HG02840 (cell line): ENCODE results near the gene OR5L2.
"Not testable (repeated sequence)": the region's sequence is repeated elsewhere in the genome, so short reads cannot be mapped to it uniquely, and the experiment has no call there.

Source experiments
- ATAC-seq: cut with Tn5 transposase; IDR thresholded peaks from one replicate; pipeline ENCODE4 v1.9.1; 2021; ENCODE audit warnings: mild to moderate bottlenecking, moderate library complexity, moderate number of reproducible peaks; ENCODE audit not compliant: unreplicated experiment, low FRiP score

OR5L2 gene

GRCh38 chr11:55826919-55827318, at the start of gene OR5L2:
Gene OR5L2 (plus strand): TSS chr11:55827219. CDS start chr11:55827219, 0 bp downstream.
- ATAC-seq: no peak

- ATAC-seq: no peak
Observed at GRCh38 chr11:55791606-55792005, 35.4 kb upstream of the OR5L2 start.

DNA sequence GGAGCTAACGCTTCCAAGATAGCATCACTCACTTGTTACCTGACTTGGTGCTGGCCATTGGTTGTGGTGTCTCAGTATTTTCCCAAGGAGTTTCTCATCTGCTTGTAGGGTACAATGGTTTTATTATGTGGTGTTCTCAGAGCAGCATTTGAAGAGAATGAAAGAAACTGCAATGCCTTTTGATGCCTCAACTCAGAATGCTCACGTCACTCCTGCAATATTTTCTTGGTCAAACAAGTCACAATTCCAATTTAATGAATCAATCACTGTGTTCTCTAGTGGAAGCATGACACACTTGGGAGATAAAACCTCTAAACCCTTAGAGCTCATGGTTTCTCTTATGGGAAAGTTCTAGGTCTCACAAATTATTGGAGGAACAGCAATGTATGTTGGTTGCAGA, 33.7 kb upstream of the OR5L2 start:
- ATAC-seq: no peak

GRCh38 chr11:55795256-55795655, 31.8 kb upstream of the OR5L2 start, which contains the start of gene OR5D14:
Gene OR5D14 (plus strand): TSS chr11:55795556. CDS start chr11:55795556, 0 bp downstream.
- ATAC-seq: no peak

DNA sequence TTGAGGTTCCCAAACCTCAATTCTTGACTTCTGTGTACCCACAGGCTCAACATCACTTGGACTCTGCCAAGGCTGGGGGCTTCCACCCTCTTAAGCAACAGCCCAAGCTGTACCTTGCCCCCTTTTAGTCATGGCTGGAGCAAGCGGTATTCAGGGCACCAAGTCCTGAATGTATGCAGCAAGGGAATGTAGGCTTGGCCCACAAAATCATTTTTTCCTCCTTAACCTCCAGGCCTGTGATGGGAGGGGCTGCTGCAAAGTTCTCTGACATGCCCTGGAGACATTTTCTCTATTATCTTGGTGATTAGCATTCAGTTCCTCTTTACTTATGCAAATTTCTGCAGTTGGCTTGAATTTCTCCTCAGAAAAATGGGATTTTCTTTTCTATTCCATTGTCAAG, 20.8 kb upstream of the OR5L2 start:
- no peak for ATAC-seq

DNA sequence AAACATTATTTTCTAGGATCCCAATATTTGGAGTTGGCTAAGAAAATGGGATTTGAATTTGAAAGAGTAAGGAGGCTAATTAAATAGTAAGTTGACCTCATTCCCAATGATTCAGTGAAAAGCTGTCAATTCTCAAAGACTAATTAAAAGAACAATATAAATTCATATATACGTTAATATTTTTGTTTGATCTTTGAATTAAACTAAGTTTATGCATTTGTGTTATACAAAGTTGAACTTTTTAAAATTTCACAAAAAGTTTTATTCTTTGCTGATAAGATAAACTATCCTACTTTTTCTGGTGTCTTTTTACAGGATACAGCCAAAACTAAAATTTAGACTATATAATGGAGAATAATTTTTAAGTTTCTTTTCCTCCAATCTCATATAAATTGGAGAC, 16.0 kb upstream of the OR5L2 start, which contains the start of gene OR5L1:
OR5L1 (plus strand) TSS at position 301 of the 400 bp plus-strand sequence. CDS start 100 bp downstream, outside the sequence.
- no peak for ATAC-seq

DNA sequence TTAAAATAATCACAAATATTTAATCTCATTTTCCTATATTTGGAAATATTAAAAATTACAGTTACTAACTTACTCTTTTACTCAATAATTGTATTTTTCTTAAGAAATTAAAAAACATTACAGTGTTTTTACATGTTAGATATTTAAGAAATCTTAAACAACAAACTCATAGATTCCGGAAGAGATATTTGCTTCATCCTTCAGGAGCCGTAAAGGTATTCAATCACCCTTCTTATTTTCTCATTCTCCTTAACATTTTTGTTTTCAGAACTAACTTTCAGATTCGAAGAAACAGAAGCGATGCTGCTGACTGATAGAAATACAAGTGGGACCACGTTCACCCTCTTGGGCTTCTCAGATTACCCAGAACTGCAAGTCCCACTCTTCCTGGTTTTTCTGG, 7.7 kb upstream of the OR5L2 start, which contains the start of gene OR5D18:
OR5D18 (plus strand) TSS at position 301 of the 400 bp plus-strand sequence; CDS start at position 301, 0 bp downstream.
- ATAC-seq: no peak

DNA sequence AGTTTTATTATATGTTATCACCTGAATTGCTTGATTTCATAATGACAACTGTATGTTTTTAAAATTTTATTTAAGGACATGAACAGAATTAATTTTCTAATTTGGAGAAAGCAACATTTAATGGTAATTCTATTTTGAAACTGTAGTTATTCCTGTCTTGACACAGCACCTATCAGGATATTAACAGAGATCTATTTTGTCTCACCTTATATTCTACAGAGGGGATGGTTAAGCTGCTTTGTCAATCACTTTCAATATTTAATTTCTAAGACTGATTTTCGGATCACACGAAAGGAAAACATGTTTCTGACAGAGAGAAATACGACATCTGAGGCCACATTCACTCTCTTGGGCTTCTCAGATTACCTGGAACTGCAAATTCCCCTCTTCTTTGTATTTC, 11.4 kb downstream of the OR5L2 start, which contains the start of gene OR5D16:
OR5D16 (plus strand) TSS at position 301 of the 400 bp plus-strand sequence; CDS start at position 301, 0 bp downstream.
- ATAC-seq: no peak

GRCh38 chr11:55847453-55847852, 20.4 kb downstream of the OR5L2 start:
- ATAC-seq: no peak

GRCh38 chr11:55849037-55849436, 22.0 kb downstream of the OR5L2 start:
- no peak for ATAC-seq

- no peak for ATAC-seq
Observed at GRCh38 chr11:55852141-55852540, 25.1 kb downstream of the OR5L2 start.

DNA sequence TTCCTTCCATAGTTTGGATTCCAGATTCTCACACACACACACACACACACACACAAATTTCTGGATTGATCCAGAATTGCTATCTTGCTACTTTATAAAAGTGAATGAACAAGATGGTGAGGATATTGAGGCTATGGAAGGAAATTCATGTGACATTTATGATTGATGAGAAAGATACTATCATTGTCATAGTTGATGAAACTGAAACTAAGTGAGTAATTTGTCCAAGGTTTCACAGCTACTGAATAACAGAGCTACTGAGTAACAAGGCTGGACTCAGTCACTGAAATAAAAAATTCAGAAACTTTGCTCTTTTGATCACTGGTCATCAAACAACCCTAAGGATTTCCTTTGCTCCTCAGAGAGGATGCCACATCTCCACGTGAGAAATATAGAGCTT, 27.7 kb downstream of the OR5L2 start:
- ATAC-seq: no peak

GRCh38 chr11:55867354-55867753, 40.3 kb downstream of the OR5L2 start:
- ATAC-seq: not testable (repeated sequence)

- ATAC-seq: not testable (repeated sequence)
Observed at GRCh38 chr11:55872731-55873130, 45.7 kb downstream of the OR5L2 start.

- ATAC-seq: not testable (repeated sequence)
Observed at GRCh38 chr11:55873146-55873545, 46.1 kb downstream of the OR5L2 start.
